HG03095 (cell line): ENCODE data around the gene GBA2.

Experiments
- ATAC-seq: cut with Tn5 transposase; IDR thresholded peaks from one replicate; pipeline ENCODE4 v1.9.1; 2021; ENCODE audit warnings: moderate library complexity; ENCODE audit not compliant: unreplicated experiment

GBA2 gene

GRCh38 chr9:35695943-35696401, 53.1 kb downstream of the GBA2 start:
- no peak for ATAC-seq

GRCh38 chr9:35691757-35692301, 57.2 kb downstream of the GBA2 start:
- no peak for ATAC-seq

GRCh38 chr9:35691334-35691650, 57.7 kb downstream of the GBA2 start:
- ATAC-seq: no peak

- ATAC-seq: no peak
These were observed 58.3 kb downstream of the GBA2 start for GRCh38 chr9:35690614-35691333.

- ATAC-seq: no peak
These were observed 58.8 kb downstream of the GBA2 start for GRCh38 chr9:35690294-35690613.

- ATAC-seq: no peak
These were observed 59.3 kb downstream of the GBA2 start, which contains the start of gene TPM2 for GRCh38 chr9:35689542-35690293. Gene TPM2, minus strand, starts transcription at chr9:35689925. Its CDS starts 108 bp downstream, at chr9:35689817.

- no peak for ATAC-seq
These were observed 60.2 kb downstream of the GBA2 start for GRCh38 chr9:35688558-35689541.

- ATAC-seq: no peak
These were observed 61.0 kb downstream of the GBA2 start for GRCh38 chr9:35687972-35688557.

- ATAC-seq: no peak
These were observed 61.7 kb downstream of the GBA2 start for GRCh38 chr9:35687306-35687705.
